SK-N-SH treated with all-trans-retinoic acid at 6 μM for 48 hours (cell line): Measurements from ENCODE around the gene KRTAP10-3.

Source experiments
- ATAC-seq: fragments of 200-7000 bp; cut with Tn5 transposase; 3 replicates; pipeline ENCODE4 v1.9.1; 2020; ENCODE audit warnings: mild to moderate bottlenecking, moderate library complexity
- BACH2 ChIP-seq: fragments of 250-450 bp; sonication (Bioruptor Pico); IDR thresholded peaks from 2 replicates; pipeline ENCODE4 v1.9.0; 2021; ENCODE audit warnings: mild to moderate bottlenecking, borderline replicate concordance
- CSRNP3 ChIP-seq: fragments of 250-450 bp; sonication (Bioruptor Pico); IDR thresholded peaks from 2 replicates; pipeline ENCODE4 v1.5.1; 2021; ENCODE audit warnings: mild to moderate bottlenecking, moderate library complexity
- ESRRG ChIP-seq: fragments of 250-450 bp; sonication (Bioruptor Pico); IDR thresholded peaks from 2 replicates; pipeline ENCODE4 v1.6.1; 2021; ENCODE audit warnings: mild to moderate bottlenecking
- GLIS3 ChIP-seq: fragments of 250-450 bp; sonication (Bioruptor Pico); IDR thresholded peaks from 2 replicates; pipeline ENCODE4 v1.5.0; 2020; ENCODE audit warnings: mild to moderate bottlenecking, moderate library complexity
- ISL1 ChIP-seq: fragments of 250-450 bp; sonication (Bioruptor Pico); IDR thresholded peaks from 2 replicates; pipeline ENCODE4 v2.1.2; 2022; ENCODE audit warnings: mild to moderate bottlenecking, moderate library complexity
- OSR1 ChIP-seq: fragments of 250-450 bp; sonication (Bioruptor Pico); IDR thresholded peaks from 2 replicates; pipeline ENCODE4 v1.8.0; 2022; ENCODE audit warnings: moderate library complexity, mild to moderate bottlenecking, inconsistent platforms
- PATZ1 ChIP-seq: fragments of 250-450 bp; sonication (Bioruptor Pico); IDR thresholded peaks from 2 replicates; pipeline ENCODE4 v1.8.0; 2020; ENCODE audit warnings: mild to moderate bottlenecking, moderate library complexity, borderline replicate concordance
- POU6F1 ChIP-seq: fragments of 250-450 bp; sonication (Bioruptor Pico); IDR thresholded peaks from 2 replicates; pipeline ENCODE4 v1.8.0; 2021; ENCODE audit warnings: low read depth, mild to moderate bottlenecking, moderate library complexity, borderline replicate concordance
- PPARA ChIP-seq: fragments of 250-450 bp; sonication (Bioruptor Pico); IDR thresholded peaks from 2 replicates; pipeline ENCODE4 v1.5.0; 2020; ENCODE audit warnings: mild to moderate bottlenecking, borderline replicate concordance
- RARB ChIP-seq: fragments of 250-450 bp; sonication (Bioruptor Pico); IDR thresholded peaks from 2 replicates; pipeline ENCODE4 v1.8.0; 2021; ENCODE audit warnings: mild to moderate bottlenecking, moderate library complexity
- SNAI2 ChIP-seq: fragments of 250-450 bp; sonication (Bioruptor Pico); IDR thresholded peaks from 2 replicates; pipeline ENCODE4 v1.5.0; 2020; ENCODE audit warnings: mild to moderate bottlenecking, moderate library complexity
- TCF4 ChIP-seq: fragments of 250-450 bp; sonication (Bioruptor Pico); IDR thresholded peaks from 2 replicates; pipeline ENCODE4 v1.8.0; 2021; ENCODE audit warnings: mild to moderate bottlenecking, moderate library complexity, borderline replicate concordance
- TOX ChIP-seq: fragments of 250-450 bp; sonication (Bioruptor Pico); IDR thresholded peaks from 2 replicates; pipeline ENCODE4 v1.8.0; 2021; ENCODE audit warnings: mild to moderate bottlenecking, moderate library complexity, borderline replicate concordance
- ZC3H10 ChIP-seq: fragments of 250-450 bp; sonication (Bioruptor Pico); IDR thresholded peaks from 2 replicates; pipeline ENCODE4 v1.5.1; 2021; ENCODE audit warnings: mild to moderate bottlenecking, moderate library complexity
- ZFP3 ChIP-seq: fragments of 250-450 bp; sonication (Bioruptor Pico); IDR thresholded peaks from 2 replicates; pipeline ENCODE4 v1.5.0; 2020; ENCODE audit warnings: mild to moderate bottlenecking, moderate library complexity
- ZFP30 ChIP-seq: fragments of 450-650 bp; formaldehyde crosslinking; IDR thresholded peaks from 2 replicates; pipeline ENCODE4 v1.5.0; 2022; ENCODE audit warnings: mild to moderate bottlenecking, moderate library complexity
- ZNF565 ChIP-seq: fragments of 450-650 bp; formaldehyde crosslinking; conservative IDR thresholded peaks from 2 replicates; pipeline ENCODE4 v1.5.0; 2020; ENCODE audit warnings: low read depth, mild to moderate bottlenecking, moderate library complexity
- ZNF70 ChIP-seq: fragments of 450-650 bp; formaldehyde crosslinking; IDR thresholded peaks from 2 replicates; pipeline ENCODE4 v1.5.0; 2020; ENCODE audit warnings: mild to moderate bottlenecking, moderate library complexity
- ZNF8 ChIP-seq: fragments of 450-650 bp; formaldehyde crosslinking; IDR thresholded peaks from 2 replicates; pipeline ENCODE4 v1.5.0; 2020; ENCODE audit warnings: mild to moderate bottlenecking, moderate library complexity

Gene KRTAP10-3

GRCh38 chr21:44582055-44582454 lies 23.5 kb upstream of the KRTAP10-3 start (continued):
- TF ChIP-seq CSRNP3 (CRISPR knock-in tag) (no peak), TOX (CRISPR knock-in tag) (no peak), POU6F1 (CRISPR knock-in tag) (no peak), ISL1 (CRISPR knock-in tag) (no peak), TCF4 (CRISPR knock-in tag) (no peak), RARB (CRISPR knock-in tag) (no peak), OSR1 (CRISPR knock-in tag) (no peak)

- no peak for TF ChIP-seq TCF4 (CRISPR knock-in tag)
- no peak for TF ChIP-seq ZFP30 (CRISPR knock-in tag)
- no peak for TF ChIP-seq TOX (CRISPR knock-in tag)
- no peak for TF ChIP-seq ESRRG
- no peak for TF ChIP-seq GLIS3 (CRISPR knock-in tag)
- TF ChIP-seq PATZ1 = no peak
- TF ChIP-seq ZNF8 (CRISPR knock-in tag) = no peak
- no peak for TF ChIP-seq OSR1 (CRISPR knock-in tag)
- no peak for TF ChIP-seq CSRNP3 (CRISPR knock-in tag)
- TF ChIP-seq SNAI2 (CRISPR knock-in tag) = no peak
- TF ChIP-seq BACH2 = no peak
- no peak for TF ChIP-seq ZC3H10 (CRISPR knock-in tag)
- TF ChIP-seq ZNF565 (CRISPR knock-in tag) = no peak
- TF ChIP-seq ISL1 (CRISPR knock-in tag) = no peak
- TF ChIP-seq RARB (CRISPR knock-in tag) = no peak
- TF ChIP-seq, all 23 proteins: peak for 0
- ATAC-seq = no peak
Observed at GRCh38 chr21:44581158-44581557, 22.6 kb upstream of the KRTAP10-3 start.

GRCh38 chr21:44580231-44580821 lies 21.7 kb upstream of the KRTAP10-3 start, which contains the start of gene KRTAP10-5:
Gene KRTAP10-5, minus strand, starts transcription at chr21:44580604. Its CDS starts 26 bp downstream, at chr21:44580578.
- ATAC-seq = peak; percentile 40; the same call in 1 of the 3 replicates

- no peak for ATAC-seq
Observed at GRCh38 chr21:44579833-44580144, 21.2 kb upstream of the KRTAP10-3 start.

GRCh38 chr21:44579056-44579832 lies 20.6 kb upstream of the KRTAP10-3 start:
- no peak for TF ChIP-seq ESRRG
- no peak for TF ChIP-seq POU6F1 (CRISPR knock-in tag)
- TF ChIP-seq ISL1 (CRISPR knock-in tag) = no peak
- no peak for TF ChIP-seq ZC3H10 (CRISPR knock-in tag)
- TF ChIP-seq TOX (CRISPR knock-in tag) = no peak
- TF ChIP-seq GLIS3 (CRISPR knock-in tag) = no peak
- TF ChIP-seq ZNF565 (CRISPR knock-in tag) = no peak
- no peak for TF ChIP-seq ZFP3 (CRISPR knock-in tag)
- no peak for TF ChIP-seq ZNF70 (CRISPR knock-in tag)
- TF ChIP-seq RARB (CRISPR knock-in tag) = no peak
- TF ChIP-seq TCF4 (CRISPR knock-in tag) = no peak
- TF ChIP-seq CSRNP3 (CRISPR knock-in tag) = no peak
- no peak for ATAC-seq

More at GRCh38 chr21:44579833-44580144, 21.2 kb upstream of the KRTAP10-3 start:
- no peak for TF ChIP-seq PPARA (CRISPR knock-in tag)
- no peak for TF ChIP-seq RARB (CRISPR knock-in tag)
- TF ChIP-seq ZC3H10 (CRISPR knock-in tag) = no peak
- no peak for TF ChIP-seq ESRRG
- TF ChIP-seq ZFP30 (CRISPR knock-in tag) = no peak
- no peak for TF ChIP-seq TCF4 (CRISPR knock-in tag)
- no peak for TF ChIP-seq GLIS3 (CRISPR knock-in tag)
